Measurements from ENCODE around the gene CDCA7L.

CDCA7L gene

GRCh38 chr7:21945454-21946221 is at the start of gene CDCA7L:
CDCA7L (minus strand) TSS chr7:21945899; CDS start chr7:21945804, 95 bp downstream.
- DNase-seq (ENCODE audit: low read depth in 2 of 2): peak; percentile 42 to 47

- DNase-seq (ENCODE audit: low read depth in 2 of 2): no peak
These were observed 40.4 kb upstream of the CDCA7L start for GRCh38 chr7:21986096-21986495.

DNA sequence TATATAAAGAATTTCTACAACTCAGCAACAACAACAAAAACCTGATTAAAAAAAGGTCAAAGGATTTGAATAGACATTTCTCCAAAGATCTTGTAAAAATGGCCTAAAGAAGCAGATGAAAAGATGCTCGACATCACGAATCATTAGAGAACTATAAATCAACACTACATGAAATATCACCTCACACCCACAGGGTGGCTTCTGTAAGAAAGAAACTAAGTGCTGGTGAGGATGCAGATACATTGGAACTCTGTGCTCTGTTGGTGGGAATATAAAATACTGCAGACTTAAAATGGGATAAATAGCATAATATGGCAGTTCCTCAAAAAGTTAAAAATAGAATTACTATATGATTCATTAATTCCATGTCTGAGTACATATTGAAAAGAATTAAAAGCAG is 38.3 kb upstream of the CDCA7L start:
- DNase-seq (ENCODE audit: low read depth in 2 of 2): no peak

DNA sequence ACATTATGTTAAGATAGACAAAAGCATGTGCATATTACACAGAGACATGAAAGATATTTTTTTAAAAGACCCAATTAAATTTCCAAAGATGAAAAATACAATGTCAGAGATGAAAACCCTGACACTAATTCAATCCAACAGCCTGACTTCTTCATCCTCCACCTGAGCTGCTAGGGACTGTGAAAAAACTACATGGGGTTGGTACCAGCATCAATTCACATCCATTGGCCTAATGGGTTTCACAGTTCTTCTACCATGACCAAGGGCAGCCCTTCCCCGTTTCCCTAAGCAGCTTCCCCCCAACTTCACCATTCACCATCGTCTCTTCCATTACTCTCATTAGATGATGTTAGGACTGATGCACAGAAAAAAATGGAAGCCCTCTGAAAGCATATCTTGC is 37.4 kb upstream of the CDCA7L start:
- no peak for DNase-seq (ENCODE audit: low read depth in 2 of 2)

- DNase-seq (ENCODE audit: low read depth in 2 of 2): no peak
These were observed 35.8 kb upstream of the CDCA7L start for GRCh38 chr7:21981524-21981923.

- no peak for DNase-seq (ENCODE audit: low read depth in 2 of 2)
These were observed 35.3 kb upstream of the CDCA7L start for GRCh38 chr7:21980926-21981500.

DNA sequence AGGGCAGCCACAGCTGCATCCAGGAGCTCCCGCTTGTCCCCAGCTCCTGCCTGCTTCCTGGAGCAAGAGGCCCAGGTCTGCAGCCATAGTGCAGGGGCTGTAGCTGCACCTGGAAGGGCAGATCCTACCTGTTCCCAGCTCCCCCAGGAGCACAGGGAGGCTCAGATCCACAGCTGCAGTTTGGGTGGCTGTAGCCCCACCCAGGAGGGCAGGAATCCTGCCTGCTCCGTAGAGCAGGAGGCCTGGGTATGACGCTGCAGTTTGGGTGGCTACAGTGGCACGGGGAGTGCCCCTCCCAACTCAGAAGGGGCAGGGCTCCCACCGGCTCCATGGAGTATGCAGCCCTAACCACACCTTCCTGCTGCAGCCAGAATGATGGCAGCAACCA is 26.7 kb upstream of the CDCA7L start:
- no peak for DNase-seq (ENCODE audit: low read depth in 2 of 2)

GRCh38 chr7:21971780-21972396 is 26.2 kb upstream of the CDCA7L start:
- DNase-seq (ENCODE audit: low read depth in 2 of 2): no peak

DNA sequence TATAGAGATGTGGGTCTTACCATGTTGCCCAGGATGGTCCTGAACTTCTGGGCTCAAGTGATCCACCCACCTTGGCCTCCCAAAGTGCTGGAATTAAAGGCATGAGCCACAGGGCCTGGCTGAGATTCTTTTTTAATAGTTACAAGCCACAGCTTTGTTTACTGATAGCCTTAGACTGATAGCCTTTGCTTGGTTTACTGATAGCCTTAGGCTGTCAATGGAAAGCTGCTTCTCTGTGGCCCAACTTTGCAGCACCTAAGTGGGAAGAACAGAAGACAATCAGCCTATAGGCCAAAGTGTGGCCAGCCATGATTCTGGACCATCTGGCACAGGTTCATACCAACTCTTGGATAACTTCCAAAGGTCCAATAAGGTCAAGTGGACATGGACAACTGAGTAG is 24.1 kb upstream of the CDCA7L start:
- no peak for DNase-seq (ENCODE audit: low read depth in 2 of 2)

DNA sequence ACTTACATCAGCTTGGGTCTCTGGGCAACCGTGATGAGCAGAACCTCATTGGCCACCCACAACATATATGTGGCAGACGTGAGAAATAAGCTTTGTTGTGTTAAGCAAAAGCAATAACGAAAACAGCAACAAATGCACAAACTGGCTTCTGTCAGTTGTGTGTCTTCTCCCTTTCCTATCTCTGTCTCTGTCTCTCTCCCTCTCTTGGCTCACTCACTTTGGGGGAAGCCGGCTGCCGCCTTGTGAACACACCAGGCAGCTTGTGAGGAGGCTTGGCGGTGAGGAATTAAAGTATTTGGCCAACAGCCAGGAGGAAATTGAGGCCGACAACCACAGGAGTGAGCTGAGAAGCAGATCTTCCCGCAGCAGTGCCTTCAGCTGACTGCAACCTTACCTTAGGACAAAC is 21.9 kb upstream of the CDCA7L start:
- no peak for DNase-seq (ENCODE audit: low read depth in 2 of 2)

GRCh38 chr7:21966271-21966670 is 20.6 kb upstream of the CDCA7L start:
- no peak for DNase-seq (ENCODE audit: low read depth in 2 of 2)

DNA sequence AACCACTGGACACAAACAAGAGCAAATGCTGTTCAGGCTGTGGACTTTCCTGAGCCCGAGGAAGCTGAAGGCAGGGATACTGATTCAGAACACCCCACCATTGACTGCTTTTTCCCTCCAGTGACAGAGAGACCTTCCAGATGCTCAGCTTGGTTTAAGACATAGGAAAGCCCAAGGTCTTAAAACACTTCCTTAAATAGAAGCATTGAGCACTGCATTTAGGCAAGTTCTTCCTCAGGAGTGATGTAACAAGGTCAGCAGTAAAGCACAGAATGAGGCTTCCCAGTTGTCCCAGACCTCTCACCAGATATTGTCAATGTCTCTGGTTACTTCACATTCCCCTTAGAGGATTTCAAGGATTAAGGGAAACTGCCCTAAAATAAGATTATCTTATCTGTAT is 19.6 kb upstream of the CDCA7L start:
- DNase-seq (ENCODE audit: low read depth in 2 of 2): no peak

- DNase-seq (ENCODE audit: low read depth in 2 of 2): no peak
These were observed 17.0 kb upstream of the CDCA7L start for GRCh38 chr7:21962677-21963076.

- peak; percentile 45 to 57 for DNase-seq (ENCODE audit: low read depth in 2 of 2)
These were observed 15.2 kb upstream of the CDCA7L start for GRCh38 chr7:21960922-21961321.

DNA sequence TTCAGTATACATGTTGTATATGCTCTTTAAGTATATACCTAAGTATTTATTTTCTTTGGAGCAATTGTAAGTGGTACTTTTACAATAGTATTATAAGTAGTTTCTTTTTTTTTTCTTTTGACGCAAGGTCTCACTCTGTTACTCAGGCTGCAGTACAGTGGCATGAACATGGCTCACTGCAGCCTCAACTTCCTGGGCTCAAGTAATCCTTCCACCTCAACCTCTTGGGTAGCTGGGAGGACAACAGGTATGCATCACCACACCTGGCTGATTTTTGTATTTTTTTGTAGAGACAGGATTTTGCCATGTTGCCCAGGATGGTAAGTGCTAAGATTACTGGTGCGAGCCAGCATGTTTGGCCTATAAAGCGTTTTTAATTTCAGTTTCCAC is 13.7 kb upstream of the CDCA7L start:
- no peak for DNase-seq (ENCODE audit: low read depth in 2 of 2)

DNA sequence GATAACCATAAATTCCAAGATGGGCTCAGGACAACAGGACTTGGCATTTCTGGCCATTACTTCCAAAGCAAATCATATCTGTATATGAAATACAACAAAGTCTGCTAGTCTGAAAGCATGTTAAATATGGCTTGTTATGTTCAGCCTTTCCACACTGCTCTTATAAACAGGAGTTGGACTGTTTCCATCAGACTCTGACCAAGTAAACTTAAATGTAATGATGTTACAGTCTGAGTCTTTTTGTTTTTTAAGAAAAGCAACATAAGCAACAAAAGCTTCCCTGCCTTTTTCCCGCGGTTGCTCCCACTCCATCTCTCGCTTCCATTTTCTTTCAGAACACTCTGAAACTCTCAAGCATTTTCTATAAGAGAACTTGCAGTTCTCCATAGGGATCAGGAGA is 8.1 kb upstream of the CDCA7L start:
- DNase-seq (ENCODE audit: low read depth in 2 of 2): no peak

DNA sequence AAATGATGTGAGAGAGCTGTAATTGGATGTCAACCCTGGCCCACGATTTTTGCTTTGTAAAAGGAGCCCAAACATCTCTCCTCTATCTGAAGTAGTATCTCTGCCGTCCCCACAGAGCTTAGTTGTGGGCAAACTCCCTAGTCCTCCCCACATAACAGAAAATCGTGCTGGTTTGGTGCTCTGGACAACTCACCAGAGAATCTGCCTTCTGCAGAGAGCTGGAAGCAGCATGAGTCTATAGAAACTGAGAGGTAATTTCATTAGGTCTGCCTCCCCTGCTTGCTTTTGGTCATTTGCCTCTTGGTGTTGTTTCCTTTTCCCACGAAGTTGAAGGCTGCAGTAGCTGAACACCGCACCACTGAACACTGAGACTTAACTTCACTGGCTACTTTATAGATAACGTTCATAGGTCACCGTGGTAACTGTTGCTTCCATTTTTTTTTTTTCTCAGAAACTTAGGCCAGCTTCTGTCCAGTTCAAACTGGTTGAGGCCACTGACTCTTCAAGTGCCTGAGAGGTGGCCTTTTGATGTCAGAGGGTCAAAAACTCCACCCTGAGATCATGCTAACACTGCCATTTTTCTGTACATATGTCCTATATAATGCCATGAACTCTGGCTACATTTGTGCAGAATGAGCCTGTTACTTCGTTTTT is 3.3 kb upstream of the CDCA7L start:
- no peak for DNase-seq (ENCODE audit: low read depth in 2 of 2)

DNA sequence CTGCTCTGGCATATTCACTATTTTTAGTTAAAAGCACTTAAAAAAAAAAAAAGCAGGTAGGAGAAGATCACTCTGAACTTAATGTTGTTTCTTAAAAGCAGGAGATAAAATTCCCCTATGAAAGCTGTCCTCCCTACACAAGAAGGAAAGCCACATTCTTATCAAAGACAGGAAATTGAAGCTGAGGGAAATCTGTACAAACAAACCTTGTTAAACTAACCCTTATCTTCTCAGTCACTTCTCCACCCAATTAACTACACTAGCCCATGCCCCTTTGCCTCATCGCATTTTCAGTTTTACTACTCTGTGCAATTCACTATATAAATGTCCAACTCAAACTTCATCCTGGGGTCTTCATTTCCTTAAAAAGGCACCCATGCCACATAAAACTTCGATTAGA is 2.7 kb upstream of the CDCA7L start:
- no peak for DNase-seq (ENCODE audit: low read depth in 2 of 2)

GRCh38 chr7:21947946-21948345 is 2.2 kb upstream of the CDCA7L start:
- DNase-seq (ENCODE audit: low read depth in 2 of 2): no peak

DNA sequence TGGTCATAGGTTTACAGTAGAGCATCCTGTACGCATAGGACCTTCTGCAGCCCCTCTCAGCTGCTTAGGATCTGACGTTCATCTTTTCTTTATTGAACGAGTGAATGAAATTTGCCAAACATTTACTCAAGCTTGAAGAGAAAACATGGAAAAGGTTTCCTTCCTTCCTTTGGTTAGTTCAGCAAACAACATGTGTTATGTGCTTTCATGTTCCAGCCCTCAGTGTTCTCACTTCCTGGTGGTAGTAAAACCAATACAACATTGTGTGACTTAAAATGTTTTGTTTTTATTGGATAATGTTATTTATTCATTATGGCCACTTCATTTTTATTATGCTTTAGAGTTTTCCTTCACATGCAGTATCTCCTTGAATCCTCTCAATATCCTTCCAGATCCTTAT is 1.4 kb upstream of the CDCA7L start:
- no peak for DNase-seq (ENCODE audit: low read depth in 2 of 2)

- no peak for DNase-seq (ENCODE audit: low read depth in 2 of 2)
These were observed 567 bp upstream of the CDCA7L start for GRCh38 chr7:21946222-21946709.

GRCh38 chr7:21944616-21945453 is 864 bp downstream of the CDCA7L start:
- DNase-seq (ENCODE audit: low read depth in 2 of 2): no peak
